Measurements from ENCODE around the gene AOPEP.
"Not testable (repeated sequence)": the region's sequence is repeated elsewhere in the genome, so short reads cannot be mapped to it uniquely, and the experiment has no call there.

Gene AOPEP

GRCh38 chr9:94928691-94929368 is 202.3 kb downstream of the AOPEP start:
- in situ Hi-C loops (cut with HindIII; ENCODE audit: low sequenced_read_pairs), result no loop called here

GRCh38 chr9:94929369-94929756 is 202.9 kb downstream of the AOPEP start:
- in situ Hi-C loops (cut with HindIII; ENCODE audit: low sequenced_read_pairs), result no loop called here

GRCh38 chr9:94931036-94931633 is 204.6 kb downstream of the AOPEP start:
- in situ Hi-C loops (cut with HindIII; ENCODE audit: low sequenced_read_pairs), result no loop called here

DNA sequence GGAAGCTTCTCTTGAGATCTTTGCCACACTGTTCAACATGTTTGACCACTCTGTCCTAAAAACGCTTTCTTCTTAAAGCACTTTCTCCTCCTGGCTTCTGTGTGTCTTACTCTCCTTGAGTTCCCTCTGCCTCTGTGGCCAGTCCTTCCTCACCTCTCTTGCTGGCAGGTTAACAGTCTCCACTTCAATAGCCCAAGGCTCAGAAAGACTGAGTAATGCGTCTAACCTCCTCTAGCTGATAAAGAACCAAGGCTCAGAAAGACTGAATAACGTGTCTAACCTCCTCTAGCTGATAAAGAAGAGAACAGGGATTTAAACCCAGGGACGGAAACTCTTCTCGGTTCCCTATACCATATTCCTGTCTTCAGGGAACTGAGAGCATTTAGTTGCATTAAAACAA is 205.2 kb downstream of the AOPEP start:
- in situ Hi-C loops (cut with HindIII; ENCODE audit: low sequenced_read_pairs), result no loop called here

DNA sequence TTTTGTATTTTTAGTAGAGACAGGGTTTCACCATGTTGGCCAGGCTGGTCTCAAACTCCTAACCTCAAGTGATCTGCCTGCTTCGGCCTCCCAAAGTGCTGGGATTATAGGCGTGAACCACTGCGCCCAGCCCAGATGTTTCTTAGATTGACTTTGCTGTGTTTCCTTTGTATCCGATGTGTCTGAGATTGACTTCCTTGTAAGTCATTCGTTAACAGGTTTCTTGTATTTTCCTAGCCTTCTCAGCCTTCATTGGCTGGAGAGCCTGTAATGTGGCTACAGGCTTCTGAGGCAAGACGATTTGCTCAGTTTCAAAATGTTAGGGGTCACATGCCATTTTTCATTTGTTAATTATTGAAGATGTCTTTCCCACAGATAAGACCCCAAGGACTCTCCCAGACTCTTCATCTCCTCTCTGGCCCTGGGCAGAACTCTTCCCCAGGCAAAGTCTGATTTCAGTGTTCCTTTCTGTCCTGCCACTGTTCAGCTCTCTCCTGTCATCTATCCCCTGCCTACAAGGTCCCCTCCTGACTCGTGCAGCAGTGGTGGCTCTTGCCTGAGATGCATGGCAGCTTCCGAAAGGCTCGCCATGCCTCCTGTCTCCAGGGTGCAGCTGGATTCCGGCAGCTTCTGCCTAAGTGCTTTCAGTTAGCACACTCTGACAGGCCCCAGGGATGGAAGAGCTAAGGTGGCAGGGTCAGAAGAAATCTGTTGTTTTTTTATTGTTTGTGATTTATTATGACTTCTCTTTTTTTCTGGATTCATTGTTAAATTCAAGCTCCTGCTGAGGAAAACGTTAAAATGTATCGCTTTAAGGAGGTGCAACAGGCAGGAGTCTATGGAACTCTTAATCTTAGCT is 206.4 kb downstream of the AOPEP start:
- in situ Hi-C loops (cut with HindIII; ENCODE audit: low sequenced_read_pairs), result no loop called here

DNA sequence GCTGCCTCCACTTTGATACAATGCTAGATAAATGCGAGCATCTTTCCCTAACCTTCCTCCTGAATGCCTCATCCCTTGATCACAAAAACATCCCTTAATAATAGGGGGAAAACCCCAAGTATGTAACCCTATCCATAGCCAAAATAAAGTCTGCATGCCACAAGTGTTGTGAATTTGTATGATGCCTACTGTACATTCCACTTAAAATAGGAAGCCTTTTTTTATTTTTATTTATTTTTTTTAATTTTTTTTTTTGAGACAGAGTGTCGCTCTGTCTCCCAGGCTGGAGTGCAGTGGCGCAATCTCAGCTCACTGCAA is 207.0 kb downstream of the AOPEP start:
- in situ Hi-C loops (cut with HindIII; ENCODE audit: low sequenced_read_pairs), result no loop called here

GRCh38 chr9:94934816-94935328 is 208.4 kb downstream of the AOPEP start:
- in situ Hi-C loops (cut with HindIII; ENCODE audit: low sequenced_read_pairs), result no loop called here

GRCh38 chr9:94935396-94935795 is 208.9 kb downstream of the AOPEP start:
- in situ Hi-C loops (cut with HindIII; ENCODE audit: low sequenced_read_pairs), result no loop called here

DNA sequence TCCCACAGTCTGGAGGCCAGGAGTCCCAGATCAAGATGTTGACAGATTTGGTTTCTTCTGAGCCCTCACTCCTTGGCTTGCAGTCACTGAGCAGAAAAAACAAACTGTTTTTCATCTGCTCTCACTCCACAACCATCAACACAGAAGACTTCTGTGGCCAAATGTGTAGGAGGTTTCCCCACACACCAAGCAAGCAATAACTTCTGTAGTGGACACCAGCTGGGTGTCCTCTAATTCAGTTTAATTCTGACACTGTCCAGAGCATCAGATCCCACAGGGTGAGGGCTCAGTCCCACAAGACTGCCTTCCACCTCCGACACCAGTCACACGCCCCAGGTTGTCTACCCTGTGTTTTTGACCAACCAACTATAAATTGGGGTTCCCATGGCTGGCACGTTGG is 209.9 kb downstream of the AOPEP start:
- in situ Hi-C loops (cut with HindIII; ENCODE audit: low sequenced_read_pairs), result no loop called here

GRCh38 chr9:94937214-94937903 is 210.9 kb downstream of the AOPEP start:
- in situ Hi-C loops (cut with HindIII; ENCODE audit: low sequenced_read_pairs), result no loop called here

- in situ Hi-C loops (cut with HindIII; ENCODE audit: low sequenced_read_pairs), result no loop called here
Observed at GRCh38 chr9:94938384-94938783, 211.9 kb downstream of the AOPEP start.

- in situ Hi-C loops (cut with HindIII; ENCODE audit: low sequenced_read_pairs), result not testable (repeated sequence)
Observed at GRCh38 chr9:94940296-94940695, 213.8 kb downstream of the AOPEP start.

DNA sequence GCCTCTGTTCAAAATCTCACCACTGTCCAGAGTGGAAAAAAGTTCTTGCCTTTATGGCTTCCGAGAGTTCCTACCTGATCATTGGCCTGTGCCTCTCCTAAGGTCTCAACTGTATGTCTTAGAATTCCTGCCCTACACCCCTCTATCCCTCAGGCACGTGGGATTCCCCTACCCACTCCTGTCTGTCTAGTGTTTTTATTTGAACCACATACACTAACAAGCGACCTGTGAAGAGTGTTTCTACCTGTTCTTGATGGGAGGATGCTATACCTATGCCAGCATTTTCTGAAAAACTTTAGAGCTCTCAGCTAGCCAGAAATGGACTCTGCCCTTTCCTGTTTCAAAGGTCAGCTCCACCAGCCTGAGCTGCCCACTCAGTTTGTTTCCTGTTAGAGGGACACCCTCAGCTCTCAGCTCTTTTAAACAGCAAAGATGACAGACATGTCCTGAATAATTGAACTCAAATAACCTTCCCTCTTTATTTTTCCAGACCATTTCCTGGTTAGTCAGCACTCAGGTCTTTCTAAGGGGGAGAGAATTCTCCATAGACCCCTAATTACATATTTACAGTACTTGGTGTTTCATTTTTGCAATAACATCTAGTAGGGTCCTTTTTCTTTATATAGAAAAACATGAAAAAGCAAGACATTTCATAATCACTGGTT is 214.8 kb downstream of the AOPEP start:
- in situ Hi-C loops (cut with HindIII; ENCODE audit: low sequenced_read_pairs), result no loop called here

DNA sequence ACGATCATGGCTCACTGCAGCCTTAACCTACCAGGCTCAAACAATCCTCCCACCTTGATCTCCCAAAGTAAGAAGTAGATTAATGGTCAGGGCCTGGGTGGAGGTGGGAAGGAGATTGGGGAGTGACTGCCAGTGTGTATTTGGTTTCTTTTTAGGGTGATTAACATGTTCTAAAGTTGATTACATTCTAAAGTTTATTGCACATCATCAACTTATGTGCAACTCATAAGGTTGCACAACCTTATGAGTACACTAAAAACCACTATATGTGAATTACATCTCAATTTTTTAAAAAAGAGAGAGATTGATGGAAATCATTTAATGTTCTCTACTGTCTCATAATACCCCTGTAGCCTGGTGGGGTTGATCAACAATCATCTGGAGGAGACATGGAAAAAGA is 218.1 kb downstream of the AOPEP start:
- in situ Hi-C loops (cut with HindIII; ENCODE audit: low sequenced_read_pairs), result no loop called here

DNA sequence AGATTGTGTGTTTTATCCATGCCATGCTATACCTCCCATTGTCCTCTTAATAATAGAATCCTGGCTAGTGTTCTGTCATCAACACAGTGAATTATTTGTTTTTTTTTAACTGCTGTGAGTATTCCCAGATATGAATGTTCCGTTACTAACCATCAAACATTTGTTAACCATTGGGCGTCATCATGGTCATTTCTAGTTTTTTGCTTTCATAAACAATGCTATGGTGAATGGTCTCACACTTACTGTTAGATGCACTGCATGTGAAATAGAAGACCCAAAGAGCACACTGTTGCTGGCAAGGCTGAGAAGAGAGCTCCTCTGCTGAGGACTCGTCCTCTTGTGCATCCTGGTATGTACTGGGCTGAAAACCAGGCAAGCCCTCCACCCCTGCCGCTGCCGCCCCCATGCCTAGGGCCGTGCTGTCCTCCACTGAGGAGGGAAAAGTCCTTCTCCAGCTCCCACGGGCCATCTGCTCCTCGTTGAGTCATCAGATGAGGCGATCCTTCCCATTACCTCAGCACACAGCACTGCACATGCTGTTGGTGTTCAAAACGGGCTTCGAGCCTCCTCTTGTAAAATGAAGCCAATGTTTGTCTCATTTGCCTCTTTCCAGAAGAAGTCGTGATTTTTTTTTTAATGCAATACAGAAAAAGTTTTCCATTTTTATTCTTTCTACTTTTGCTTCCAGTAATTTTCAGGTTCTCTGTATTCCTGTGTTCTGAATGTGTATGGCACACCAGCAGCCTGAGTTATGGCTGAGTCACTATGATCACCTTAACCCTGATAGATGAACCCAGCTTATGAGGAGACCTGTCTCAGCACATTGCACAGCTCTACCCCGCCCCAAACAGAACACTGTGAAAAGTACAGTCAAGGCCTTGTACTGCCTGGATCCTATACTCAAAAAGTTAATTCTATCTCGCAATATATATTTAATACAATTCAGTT is 219.0 kb downstream of the AOPEP start:
- in situ Hi-C loops (cut with HindIII; ENCODE audit: low sequenced_read_pairs), result no loop called here

GRCh38 chr9:94946256-94946655 is 219.8 kb downstream of the AOPEP start:
- in situ Hi-C loops (cut with HindIII; ENCODE audit: low sequenced_read_pairs), result no loop called here

- in situ Hi-C loops (cut with HindIII; ENCODE audit: low sequenced_read_pairs), result no loop called here
Observed at GRCh38 chr9:94948567-94949235, 222.2 kb downstream of the AOPEP start.

DNA sequence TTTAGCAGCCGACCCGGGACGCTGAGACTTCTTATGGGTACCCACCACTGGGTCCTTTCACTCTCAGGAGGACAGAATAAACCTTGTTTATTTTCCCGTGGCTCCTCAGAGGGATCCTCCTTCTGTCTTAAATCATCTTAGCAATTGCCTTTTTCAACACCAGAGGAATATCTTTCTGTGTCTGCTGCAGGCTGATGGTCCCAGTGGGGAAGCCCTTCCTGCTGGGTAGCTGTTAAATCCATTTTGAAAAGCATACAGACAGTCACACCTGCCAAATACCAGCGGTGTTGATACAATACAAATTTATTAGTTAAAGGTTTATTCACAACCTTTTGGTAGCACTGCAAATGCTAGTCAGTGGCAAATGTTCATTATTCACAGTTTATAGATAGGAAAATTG is 222.9 kb downstream of the AOPEP start:
- in situ Hi-C loops (cut with HindIII; ENCODE audit: low sequenced_read_pairs), result no loop called here

GRCh38 chr9:94950040-94950578 is 223.6 kb downstream of the AOPEP start:
- in situ Hi-C loops (cut with HindIII; ENCODE audit: low sequenced_read_pairs), result loop anchor here (5.0 kb wide), 1 partner anchor 37 kb away; no protein-coding TSS in a partner anchor

All from DLD1 (cell line).